ENCODE data around the gene MUC2.

Gene MUC2

GRCh38 chr11:1088927-1089737 is 14.5 kb downstream of the MUC2 start:
- DNase-seq = no peak

- no peak for DNase-seq
Observed at GRCh38 chr11:1089738-1090599, 15.3 kb downstream of the MUC2 start.

- DNase-seq = no peak
Observed at GRCh38 chr11:1090600-1091331, 16.1 kb downstream of the MUC2 start.

GRCh38 chr11:1091332-1092083 is 16.8 kb downstream of the MUC2 start:
- no peak for DNase-seq

GRCh38 chr11:1092145-1092670 is 17.5 kb downstream of the MUC2 start:
- DNase-seq = no peak

- DNase-seq = no peak
Observed at GRCh38 chr11:1092919-1093318, 18.2 kb downstream of the MUC2 start.

GRCh38 chr11:1099519-1100355 is 25.1 kb downstream of the MUC2 start:
- DNase-seq = no peak

- no peak for DNase-seq
Observed at GRCh38 chr11:1100417-1101245, 26.0 kb downstream of the MUC2 start.

- no peak for DNase-seq
Observed at GRCh38 chr11:1101318-1102089, 26.8 kb downstream of the MUC2 start.

- no peak for DNase-seq
Observed at GRCh38 chr11:1102221-1102971, 27.7 kb downstream of the MUC2 start.

- no peak for DNase-seq
Observed at GRCh38 chr11:1102996-1103395, 28.3 kb downstream of the MUC2 start.

GRCh38 chr11:1103401-1104360 is 29.0 kb downstream of the MUC2 start:
- no peak for DNase-seq

- DNase-seq = no peak
Observed at GRCh38 chr11:1104411-1105182, 29.9 kb downstream of the MUC2 start.

GRCh38 chr11:1105183-1105565 is 30.5 kb downstream of the MUC2 start:
- no peak for DNase-seq

- no peak for DNase-seq
Observed at GRCh38 chr11:1106387-1106786, 31.7 kb downstream of the MUC2 start.

All from effector CD4-positive, alpha-beta T cell (primary cell).